HepG2 (cell line): Measurements from ENCODE around the gene CRLF1. TPM values are rescaled to one million over a fixed set of nuclear protein-coding genes. Genes with fewer than 3 reads are reported as not detected.

Experiments used
- ARID3A ChIP-seq: IDR thresholded peaks from 2 replicates; pipeline ENCODE4 v1.6.1; 2012; ENCODE audit warnings: low read depth, low read length, improper control_type of control experiment
- ASH2L ChIP-seq: fragments of 300-600, 200-600 bp; sonication (generic); IDR thresholded peaks from 2 replicates; pipeline ENCODE4 v1.7.0; 2017; ENCODE audit warnings: low read depth, mild to moderate bottlenecking, moderate library complexity, mixed read lengths, low read length; ENCODE audit not compliant: insufficient read length
- CBX1 ChIP-seq: IDR thresholded peaks from one replicate; pipeline ENCODE4 v1.6.1; 2016; ENCODE audit warnings: antibody characterized with exemption, low read depth
- GABPA ChIP-seq, 2 experiments: IDR thresholded peaks; 2 replicates each; pipeline ENCODE4 v1.6.1; 2011 to 2016; ENCODE audit warnings: low read depth in 2 of 2, low read length in 1 of 2, missing biosample characterization in 1 of 2, missing genetic modification characterization in 1 of 2
- HCFC1 ChIP-seq: fragments of 150-350 bp; IDR thresholded peaks from 2 replicates; pipeline ENCODE4 v1.6.1; 2014; ENCODE audit warnings: low read depth, low read length
- HINFP ChIP-seq: sonication (generic); formaldehyde crosslinking; IDR thresholded peaks from 2 replicates; pipeline ENCODE4 v1.4.0; 2020; ENCODE audit warnings: low read depth, mild to moderate bottlenecking, missing genetic modification reagents
- HOXD1 ChIP-seq: sonication (generic); formaldehyde crosslinking; IDR thresholded peaks from 2 replicates; pipeline ENCODE4 v1.5.0; 2020; ENCODE audit warnings: missing genetic modification reagents
- KAT8 ChIP-seq: IDR thresholded peaks from 2 replicates; pipeline ENCODE4 v1.6.1; 2016; ENCODE audit warnings: missing genetic modification reagents, missing compliant biosample characterization
- PCBP2 ChIP-seq: fragments of 200-400 bp; formaldehyde crosslinking; optimal IDR thresholded peaks from 2 replicates; pipeline ENCODE3; 2018; ENCODE audit warnings: low read length, low read depth; ENCODE audit not compliant: poor library complexity, severe bottlenecking
- POGK ChIP-seq: sonication (generic); formaldehyde crosslinking; conservative IDR thresholded peaks from 2 replicates; pipeline ENCODE4 v1.8.0; 2022; ENCODE audit warnings: mild to moderate bottlenecking, moderate library complexity, missing genetic modification reagents
- TAF1 ChIP-seq: sonication (generic); formaldehyde crosslinking; IDR thresholded peaks from 2 replicates; pipeline ENCODE4 v1.4.0; 2020; ENCODE audit warnings: missing genetic modification reagents
- TCF12 ChIP-seq, 2 experiments: fragments of 450-650 bp in 1 of 2; sonication (generic) in 1 of 2; formaldehyde crosslinking in 1 of 2; IDR thresholded peaks; 2 replicates each; pipeline versions ENCODE4 v1.6.1 to v1.8.0; 2017 to 2022; ENCODE audit warnings: antibody characterized with exemption in 1 of 2, mild to moderate bottlenecking in 1 of 2, missing genetic modification reagents in 1 of 2, moderate library complexity in 1 of 2
- TFDP1 ChIP-seq: IDR thresholded peaks from 2 replicates; pipeline ENCODE4 v1.6.1; 2016; ENCODE audit warnings: missing compliant biosample characterization, missing genetic modification reagents, borderline replicate concordance
- ZMAT3 ChIP-seq: sonication (generic); formaldehyde crosslinking; conservative IDR thresholded peaks from 2 replicates; pipeline ENCODE4 v1.7.0; 2021; ENCODE audit warnings: missing genetic modification reagents
- ZNF160 ChIP-seq: sonication (generic); formaldehyde crosslinking; IDR thresholded peaks from 2 replicates; pipeline ENCODE4 v1.8.0; 2022; ENCODE audit warnings: mild to moderate bottlenecking, inconsistent platforms, missing genetic modification reagents
- ZNF326 ChIP-seq: sonication (generic); formaldehyde crosslinking; IDR thresholded peaks from 2 replicates; pipeline ENCODE4 v1.4.0; 2020; ENCODE audit warnings: missing genetic modification reagents, borderline replicate concordance
- ZNF616 ChIP-seq: sonication (generic); formaldehyde crosslinking; IDR thresholded peaks from 2 replicates; pipeline ENCODE4 v1.5.0; 2020; ENCODE audit warnings: low read depth, mild to moderate bottlenecking, missing genetic modification reagents
- ZNF749 ChIP-seq: sonication (generic); formaldehyde crosslinking; IDR thresholded peaks from 2 replicates; pipeline ENCODE4 v1.8.0; 2022; ENCODE audit warnings: mild to moderate bottlenecking, missing genetic modification reagents, moderate library complexity, borderline replicate concordance
- polyA plus RNA-seq, 8 experiments: library from polyadenylated mRNA; depleted of rRNA in 3 of 8; stranded (reverse) in 7 of 8; unstranded in 1 of 8; fragments of >200 nt; fragmentation: Illumina TruSeq in 4 of 8; extraction: Trizol in 4 of 8; gene quantifications; 2 replicates each; pipeline versions ENCODE4 v1.2.1 to v1.2.3, GENCODE V29; 2011 to 2016; ENCODE audit warnings: low read depth in 4 of 8, missing spikeins in 1 of 8, mixed read lengths in 1 of 8; ENCODE audit not compliant: insufficient read depth in 1 of 8
- total RNA-seq, 5 experiments: library from RNA; depleted of rRNA; stranded (reverse); fragments of >200 nt; fragmentation: Illumina TruSeq; extraction: Trizol; gene quantifications; 2 replicates each; pipeline ENCODE4 v1.2.3, GENCODE V29; 2016; ENCODE audit warnings: low read depth in 1 of 5
- TF ChIP-seq, protein P1 (sequence below): sonication (generic); formaldehyde crosslinking; IDR thresholded peaks from 2 replicates; pipeline ENCODE4 v1.4.0; 2020; ENCODE audit warnings: missing genetic modification reagents

CRLF1 gene
- total and polyA plus RNA-seq, 2 of the 13 experiments (the other 11 are each of a cell fraction or from before 2014, with no cell fraction given), result 217 to 296 TPM

DNA sequence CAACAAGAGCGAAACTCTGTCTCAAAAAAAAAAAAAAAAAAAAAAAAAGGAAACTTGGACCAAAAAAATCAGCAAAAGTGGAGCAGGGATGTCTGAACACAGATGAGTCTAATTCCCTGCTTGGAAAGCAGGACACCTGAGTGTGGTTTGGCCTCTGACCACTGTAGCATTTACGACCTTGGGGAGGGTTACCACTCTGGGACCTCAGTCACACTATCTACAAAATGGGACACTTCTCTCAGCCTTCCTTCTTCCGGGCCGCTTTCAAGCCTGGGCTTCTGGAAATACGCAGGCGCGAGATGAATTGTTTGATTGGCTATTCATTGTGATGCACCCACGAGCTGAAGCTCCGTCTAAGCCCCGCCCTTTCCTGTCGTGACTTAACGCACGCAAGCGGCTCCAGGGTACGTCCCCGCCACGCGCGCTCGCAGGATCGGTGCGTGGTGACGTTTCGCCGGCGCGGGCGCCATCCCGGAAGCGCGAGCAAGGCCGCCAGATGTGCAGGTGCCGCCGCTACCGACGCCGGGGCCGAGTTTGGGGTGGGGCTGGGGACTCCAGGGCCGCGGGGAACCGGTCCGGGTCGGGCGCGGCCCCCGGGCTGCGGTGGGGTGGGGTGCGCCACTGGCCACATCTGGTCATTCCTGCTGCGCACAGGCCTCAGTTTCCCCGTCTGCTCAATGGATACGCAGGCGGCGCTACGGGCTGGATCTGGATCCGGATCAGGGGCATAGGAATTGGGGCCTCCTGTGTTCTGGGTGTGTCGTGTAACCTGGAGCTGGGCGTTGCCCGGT is 49.0 kb downstream of the CRLF1 start, which contains the start of gene KXD1 (continued):
- TF ChIP-seq ARID3A (0 out of 2 replicates have a peak, but pooled peaks have one; percentile 34), ZNF616 (CRISPR knock-in tag) (no peak), TCF12 (IDR thresholded peaks at IDR 0.05) (no peak), TCF12 (CRISPR knock-in tag; IDR thresholded peaks at IDR 0.05) (0 out of 2 replicates have a peak, but pooled peaks have one; percentile 32), HINFP (CRISPR knock-in tag) (0 out of 2 replicates have a peak, but pooled peaks have one; percentile 7), ZNF326 (CRISPR knock-in tag) (no peak), PCBP2 (no peak), TAF1 (CRISPR knock-in tag) (peak; percentile 71; the same call in 1 of the 2 replicates), ASH2L (peak; percentile 62), ZNF160 (CRISPR knock-in tag) (0 out of 2 replicates have a peak, but pooled peaks have one; percentile 27), TFDP1 (peak; percentile 82; the same call in 1 of the 2 replicates), GABPA (IDR thresholded peaks at IDR 0.05; ENCODE audit: low read depth, low read length) (peak; percentile 57), GABPA (CRISPR knock-in tag; IDR thresholded peaks at IDR 0.05; ENCODE audit: low read depth) (peak; percentile 79), CBX1 (peak; percentile 66), ZNF749 (CRISPR knock-in tag) (no peak), HCFC1 (peak; percentile 26; the same call in 1 of the 2 replicates), HOXD1 (CRISPR knock-in tag) (no peak), ZMAT3 (CRISPR knock-in tag) (0 out of 2 replicates have a peak, but pooled peaks have one; percentile 41), KAT8 (peak; percentile 76), POGK (CRISPR knock-in tag) (peak; percentile 27; the same call in 1 of the 2 replicates)
- TF ChIP-seq, protein P1, sequence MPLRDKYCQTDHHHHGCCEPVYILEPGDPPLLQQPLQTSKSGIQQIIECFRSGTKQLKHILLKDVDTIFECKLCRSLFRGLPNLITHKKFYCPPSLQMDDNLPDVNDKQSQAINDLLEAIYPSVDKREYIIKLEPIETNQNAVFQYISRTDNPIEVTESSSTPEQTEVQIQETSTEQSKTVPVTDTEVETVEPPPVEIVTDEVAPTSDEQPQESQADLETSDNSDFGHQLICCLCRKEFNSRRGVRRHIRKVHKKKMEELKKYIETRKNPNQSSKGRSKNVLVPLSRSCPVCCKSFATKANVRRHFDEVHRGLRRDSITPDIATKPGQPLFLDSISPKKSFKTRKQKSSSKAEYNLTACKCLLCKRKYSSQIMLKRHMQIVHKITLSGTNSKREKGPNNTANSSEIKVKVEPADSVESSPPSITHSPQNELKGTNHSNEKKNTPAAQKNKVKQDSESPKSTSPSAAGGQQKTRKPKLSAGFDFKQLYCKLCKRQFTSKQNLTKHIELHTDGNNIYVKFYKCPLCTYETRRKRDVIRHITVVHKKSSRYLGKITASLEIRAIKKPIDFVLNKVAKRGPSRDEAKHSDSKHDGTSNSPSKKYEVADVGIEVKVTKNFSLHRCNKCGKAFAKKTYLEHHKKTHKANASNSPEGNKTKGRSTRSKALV (CRISPR knock-in tag), result 0 out of 2 replicates have a peak, but pooled peaks have one; percentile 37
